ENCODE measurements around the gene ALOXE3. TPM values are rescaled to one million over a fixed set of nuclear protein-coding genes. Genes with fewer than 3 reads are reported as not detected.
"Not testable (repeated sequence)": the region's sequence is repeated elsewhere in the genome, so short reads cannot be mapped to it uniquely, and the experiment has no call there.

Gene ALOXE3
- total and polyA plus RNA-seq, 5 experiments from 2014 or later: 0.13 to 0.52 (median 0.18) TPM; not detected in 2

DNA sequence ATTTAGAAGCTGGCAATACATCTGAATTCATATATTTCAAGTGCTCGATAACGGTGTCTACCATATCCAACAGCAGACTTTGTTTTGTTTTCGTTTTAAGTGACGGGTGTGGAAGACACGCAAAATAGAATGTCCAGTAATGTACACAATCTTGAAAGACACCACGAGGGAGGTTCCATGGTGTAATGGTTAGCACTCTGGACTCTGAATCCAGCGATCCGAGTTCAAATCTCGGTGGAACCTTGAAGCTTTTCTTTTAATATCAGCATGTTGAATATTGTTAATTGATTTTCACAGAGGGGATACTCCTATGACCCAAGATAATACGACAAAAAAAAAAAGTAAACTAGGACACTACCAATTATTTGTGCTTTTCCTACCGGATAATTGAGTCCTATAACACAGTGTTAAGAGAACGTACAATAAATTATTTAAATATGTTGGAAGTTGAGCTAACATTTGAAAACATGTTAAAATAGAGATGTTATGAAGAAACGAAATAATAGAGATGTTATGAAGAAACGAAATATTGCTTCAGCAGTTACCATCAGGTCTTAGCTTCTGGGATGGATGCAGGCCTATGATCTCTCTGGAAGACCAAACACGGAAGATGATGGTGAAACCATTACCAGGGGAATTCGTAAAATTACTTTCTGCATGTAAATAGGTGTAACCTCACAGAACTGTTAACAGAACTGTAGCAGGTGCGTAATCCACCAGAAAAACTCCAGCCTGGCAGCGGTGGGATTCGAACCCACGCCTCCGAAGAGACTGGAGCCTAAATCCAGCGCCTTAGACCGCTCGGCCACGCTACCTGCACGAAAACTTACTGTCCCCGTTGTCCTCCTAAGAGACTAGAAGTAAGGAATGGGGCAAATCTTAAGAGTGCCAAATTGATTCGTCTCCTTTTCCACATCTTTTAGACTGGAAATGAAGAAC, 1.5 kb upstream of the ALOXE3 start:
- Mint-ChIP-seq H3K27me3 (peaks cover 12 to 49% (median 41%) of the 10 kb centered on the region in 5 donors), H3K27ac (peak overlapping the region; percentile 67 to 100 (median 92)), H3K4me3 (peak overlapping the region; percentile 84 to 98 (median 92)), H3K9me3 (peaks cover 0 to 13% (median 0%) of the 10 kb centered on the region in 9 donors), H3K36me3 (peaks cover 0 to 3% (median 3%) of the 10 kb centered on the region in 3 donors), H3K4me1 (peaks cover 52 to 70% (median 64%) of the 10 kb centered on the region in 4 donors)
- ATAC-seq (peak; percentile 34 to 60), DNase-seq (peak; percentile 61 to 95 (median 89))
- POLR2A ChIA-PET: interaction anchor here (0.6 to 3.5 kb wide), 32 partner anchors 11 to 433 kb away, joined by 3 to 71 read pairs (median 6); partner anchors contain the start of genes ALOX12B, BORCS6, CTC1 and NAA38

DNA sequence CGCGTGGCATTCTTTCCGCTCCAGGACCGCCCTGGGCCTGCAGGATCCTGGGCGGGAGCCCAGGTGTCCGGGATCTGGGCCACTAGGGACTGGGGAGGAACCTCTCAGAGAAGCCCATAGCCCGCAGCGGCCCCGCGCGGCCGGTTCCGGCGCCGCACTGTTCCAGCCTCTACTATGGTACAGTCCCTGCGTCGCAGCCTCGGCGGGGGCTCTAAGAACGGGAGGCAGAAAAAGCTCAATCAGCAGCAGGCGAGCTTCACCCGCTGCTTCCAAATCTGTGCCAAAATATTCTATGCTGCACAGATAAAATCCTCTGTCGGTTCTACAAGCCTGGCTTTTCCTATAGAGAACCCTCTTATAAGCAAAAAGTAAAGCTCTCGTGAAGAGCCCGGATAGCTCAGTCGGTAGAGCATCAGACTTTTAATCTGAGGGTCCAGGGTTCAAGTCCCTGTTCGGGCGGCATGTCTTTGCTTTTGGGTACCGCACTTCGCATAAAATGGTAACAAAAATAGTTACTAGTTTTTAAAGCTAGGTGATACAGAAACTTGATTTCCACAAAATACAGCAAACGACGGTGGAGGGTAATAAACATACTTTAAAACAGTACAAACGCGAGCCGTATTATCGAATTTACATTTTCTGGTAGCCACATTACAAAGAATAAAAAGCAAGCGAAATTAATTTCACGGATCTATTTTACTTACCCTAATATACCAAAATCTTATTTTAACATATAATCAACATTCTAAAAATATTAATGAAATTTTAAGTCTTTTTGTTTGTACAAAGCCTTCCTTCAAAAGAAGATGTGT, 661 bp upstream of the ALOXE3 start:
- ATAC-seq: peak; percentile 64 to 71
- Mint-ChIP-seq H3K27ac (peak overlapping the region; percentile 91 to 100 (median 97)), H3K27me3 (peaks cover 15 to 55% (median 38%) of the 10 kb centered on the region in 5 donors), H3K9me3 (peaks cover 0 to 13% (median 0%) of the 10 kb centered on the region in 9 donors), H3K4me1 (peaks cover 46 to 61% (median 56%) of the 10 kb centered on the region in 4 donors), H3K4me3 (peak overlapping the region; percentile 92 to 98 (median 94)), H3K36me3 (peaks cover 0 to 3% (median 3%) of the 10 kb centered on the region in 3 donors)
- DNase-seq: peak; percentile 78 to 98 (median 85)
- POLR2A ChIA-PET: interaction anchor here (0.6 to 3.5 kb wide), 29 partner anchors 10 to 432 kb away, joined by 3 to 71 read pairs (median 6); partner anchors contain the start of genes ALOX12B, BORCS6, CTC1 and PFAS

DNA sequence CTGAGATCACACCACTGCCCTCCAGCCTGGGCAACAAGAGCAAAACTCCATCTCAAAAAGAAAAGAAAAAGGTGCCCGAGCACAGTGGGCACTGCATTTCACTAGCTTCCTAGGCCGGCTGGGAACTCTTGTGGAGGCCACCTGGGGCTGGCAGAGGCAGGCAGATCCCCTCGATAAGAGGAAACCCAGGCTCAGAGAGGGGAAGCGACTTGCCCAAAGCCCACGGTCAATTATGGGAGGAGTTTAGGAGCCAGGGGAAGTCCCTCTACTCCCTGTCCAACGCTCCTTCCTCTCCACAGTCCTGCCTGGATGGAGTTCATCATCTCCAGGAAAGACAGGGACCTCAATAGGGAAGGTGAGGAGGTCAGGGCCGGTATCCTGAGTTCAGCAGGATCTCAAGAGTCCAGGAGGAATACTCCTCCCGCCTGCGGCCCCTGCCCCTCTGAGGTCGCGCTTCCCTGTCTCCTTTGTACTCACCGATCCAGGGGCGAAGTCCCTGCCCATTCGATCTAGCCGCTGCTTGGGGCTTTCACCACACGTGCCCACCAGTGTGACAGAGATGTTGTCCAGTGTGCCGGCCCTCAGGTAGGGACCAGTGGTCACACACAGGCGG, 841 bp downstream of the ALOXE3 start:
- Mint-ChIP-seq H3K27ac (peak overlapping the region in 4 of 10 donors; percentile 43 to 94 (median 71)), H3K4me1 (peaks cover 37 to 46% (median 43%) of the 10 kb centered on the region in 4 donors), H3K36me3 (peaks cover 0 to 3% (median 3%) of the 10 kb centered on the region in 3 donors), H3K27me3 (peaks cover 14 to 61% (median 33%) of the 10 kb centered on the region in 5 donors), H3K9me3 (peaks cover 0 to 13% (median 0%) of the 10 kb centered on the region in 9 donors), H3K4me3 (peak overlapping the region; percentile 92 to 98 (median 94))
- DNase-seq (no peak), ATAC-seq (no peak)
- POLR2A ChIA-PET: interaction anchor here (1.3 to 3.5 kb wide), 3 partner anchors 8 to 71 kb away, joined by 3 to 64 read pairs (median 32); partner anchors contain the start of gene BORCS6

DNA sequence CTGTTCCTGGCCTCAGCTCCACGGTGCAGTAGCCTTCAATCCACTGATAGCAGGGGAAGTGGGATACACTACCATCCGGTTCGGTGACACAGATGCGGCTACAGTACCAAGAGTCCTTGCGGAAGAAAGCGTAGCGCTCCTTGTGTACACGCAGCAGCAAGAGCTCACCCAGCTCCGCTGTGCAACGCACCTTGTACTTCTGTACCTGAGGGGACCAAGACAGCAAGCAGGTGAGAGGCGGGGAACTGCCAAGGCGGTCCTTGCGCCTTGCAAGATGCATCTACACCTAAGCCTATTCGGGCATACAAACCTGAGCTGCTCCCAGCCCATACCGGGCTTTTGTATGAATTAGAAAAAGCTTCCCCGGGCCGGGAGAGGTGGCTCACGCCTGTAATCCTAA, 1.5 kb downstream of the ALOXE3 start:
- DNase-seq (peak in 1 of 10 donors; percentile 63), ATAC-seq (no peak)
- H3K36me3 Mint-ChIP-seq: peaks cover 0 to 3% (median 3%) of the 10 kb centered on the region in 3 donors
- H3K27ac Mint-ChIP-seq: peak overlapping the region in 1 of 10 donors; percentile 65
- peaks cover 37 to 42% (median 40%) of the 10 kb centered on the region in 4 donors for H3K4me1 Mint-ChIP-seq
- H3K9me3 Mint-ChIP-seq: peaks cover 0 to 13% (median 0%) of the 10 kb centered on the region in 9 donors
- POLR2A ChIA-PET: interaction anchor here (0.8 to 1.3 kb wide), 2 partner anchors 22 to 532 kb away, joined by 3 read pairs; no protein-coding TSS in a partner anchor
- peaks cover 14 to 60% (median 32%) of the 10 kb centered on the region in 5 donors for H3K27me3 Mint-ChIP-seq
- H3K4me3 Mint-ChIP-seq: peak overlapping the region in 9 of 10 donors; percentile 16 to 97 (median 55)

DNA sequence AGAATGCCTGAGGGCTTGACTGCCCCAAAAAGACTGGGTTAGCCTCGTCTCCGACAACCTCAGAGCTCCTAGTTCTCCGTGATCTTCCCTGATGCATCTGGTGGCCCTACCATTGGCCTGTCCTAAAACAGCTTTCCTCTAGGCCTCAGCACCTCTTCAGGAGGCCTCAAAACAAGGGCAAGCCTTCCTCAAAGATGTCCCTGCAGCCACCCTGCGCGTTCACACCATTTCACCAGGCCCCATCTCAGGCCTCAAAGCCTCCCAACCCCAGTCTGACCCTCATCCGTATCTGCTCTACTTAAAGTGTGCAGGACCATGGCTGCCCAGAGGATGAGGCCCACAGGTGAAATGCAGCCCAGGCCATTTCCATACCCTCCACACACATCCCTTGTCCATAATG, 7.4 kb downstream of the ALOXE3 start:
- Mint-ChIP-seq H3K27ac (peak overlapping the region in 3 of 10 donors; percentile 25 to 52 (median 48)), H3K27me3 (peaks cover 13 to 36% (median 27%) of the 10 kb centered on the region in 5 donors), H3K36me3 (no peaks in the 10 kb centered on the region), H3K4me1 (peaks cover 0 to 8% (median 6%) of the 10 kb centered on the region in 4 donors), H3K4me3 (peak overlapping the region in 9 of 10 donors; percentile 15 to 65 (median 51)), H3K9me3 (no peaks in the 10 kb centered on the region)
- peak in 1 of 10 donors; percentile 42 for DNase-seq
- ATAC-seq: no peak
- POLR2A ChIA-PET: interaction anchor here (0.6 to 3.7 kb wide), 8 partner anchors 8 to 111 kb away, joined by 3 to 32 read pairs (median 4); partner anchors contain the start of genes ALOXE3 and HES7

DNA sequence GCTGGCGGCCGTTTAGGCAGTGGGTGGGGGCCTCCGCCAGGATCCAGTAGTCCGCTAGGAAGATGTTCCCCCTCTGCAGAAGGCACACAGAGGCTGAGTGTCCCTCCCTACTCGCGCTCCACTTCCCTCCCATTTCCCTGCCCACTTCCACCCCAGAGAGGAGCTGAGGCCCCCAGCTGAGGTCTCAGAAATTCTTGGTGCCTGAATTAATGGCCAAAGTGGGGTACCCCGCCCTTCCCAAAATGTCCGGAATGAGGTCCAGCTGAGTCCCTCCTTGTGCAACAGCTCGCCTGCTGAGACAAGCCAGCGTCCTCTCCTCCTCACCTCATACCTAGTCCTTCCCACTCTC, 7.9 kb downstream of the ALOXE3 start:
- Mint-ChIP-seq H3K36me3 (no peaks in the 10 kb centered on the region), H3K9me3 (no peaks in the 10 kb centered on the region), H3K4me1 (peaks cover 0 to 8% (median 6%) of the 10 kb centered on the region in 4 donors), H3K27ac (peak overlapping the region in 2 of 10 donors; percentile 65 to 79), H3K27me3 (peaks cover 13 to 31% (median 23%) of the 10 kb centered on the region in 5 donors), H3K4me3 (peak overlapping the region in 8 of 10 donors; percentile 8 to 65 (median 47))
- POLR2A ChIA-PET: interaction anchor here (0.6 to 3.7 kb wide), 13 partner anchors 9 to 111 kb away, joined by 3 to 32 read pairs (median 4); partner anchors contain the start of genes ALOXE3 and HES7
- DNase-seq: no peak
- ATAC-seq: no peak

DNA sequence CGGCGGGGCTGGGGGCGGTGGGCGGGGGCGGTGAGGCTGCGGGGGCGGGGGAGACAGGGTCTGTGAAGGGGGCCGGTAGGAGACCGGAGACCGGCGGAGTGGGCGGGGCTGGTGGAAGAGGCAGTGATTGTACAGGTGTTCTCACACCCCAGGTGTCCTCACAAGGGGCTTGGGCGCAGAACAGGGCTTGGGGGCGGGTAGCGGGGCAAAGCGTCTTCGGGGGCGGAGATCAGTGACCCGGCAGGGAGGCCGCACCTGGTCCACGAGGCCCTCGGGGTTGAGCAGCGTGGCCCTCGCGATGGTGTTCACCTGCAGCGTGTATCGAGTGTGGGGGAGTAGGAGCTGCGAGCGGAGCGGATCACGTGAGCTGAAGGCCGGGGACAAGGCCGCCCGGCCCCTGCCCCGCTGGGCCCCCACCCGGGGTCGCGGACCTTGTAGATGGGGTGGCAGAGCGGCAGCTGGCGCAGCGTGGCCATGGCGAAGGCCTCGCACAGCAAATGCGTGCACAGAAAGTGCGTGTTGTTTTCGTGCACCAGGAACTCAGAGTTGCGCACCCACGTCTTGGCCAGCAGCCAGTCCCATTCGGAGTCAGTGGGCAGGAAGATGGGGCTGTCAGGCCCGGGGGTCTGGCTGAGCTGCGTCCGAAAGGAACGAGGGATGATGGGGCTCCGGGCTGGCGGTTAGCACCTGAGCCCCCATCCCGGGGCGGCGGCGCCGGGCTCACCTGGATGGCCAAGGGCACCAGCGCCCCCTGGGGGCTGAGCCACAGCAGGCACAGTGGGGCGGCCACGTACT, 8.5 kb downstream of the ALOXE3 start:
- Mint-ChIP-seq H3K4me1 (peaks cover 0 to 8% (median 6%) of the 10 kb centered on the region in 4 donors), H3K9me3 (no peaks in the 10 kb centered on the region), H3K36me3 (no peaks in the 10 kb centered on the region), H3K4me3 (peak overlapping the region; percentile 36 to 84 (median 67)), H3K27ac (peak overlapping the region in 6 of 10 donors; percentile 38 to 89 (median 69)), H3K27me3 (peaks cover 8 to 25% (median 18%) of the 10 kb centered on the region in 5 donors)
- peak; percentile 72 to 94 (median 84) for DNase-seq
- ATAC-seq: peak; percentile 98 to 99
- POLR2A ChIA-PET: interaction anchor here (0.7 to 3.7 kb wide), 12 partner anchors 9 to 112 kb away, joined by 3 to 32 read pairs (median 4); partner anchors contain the start of genes ALOXE3 and HES7

DNA sequence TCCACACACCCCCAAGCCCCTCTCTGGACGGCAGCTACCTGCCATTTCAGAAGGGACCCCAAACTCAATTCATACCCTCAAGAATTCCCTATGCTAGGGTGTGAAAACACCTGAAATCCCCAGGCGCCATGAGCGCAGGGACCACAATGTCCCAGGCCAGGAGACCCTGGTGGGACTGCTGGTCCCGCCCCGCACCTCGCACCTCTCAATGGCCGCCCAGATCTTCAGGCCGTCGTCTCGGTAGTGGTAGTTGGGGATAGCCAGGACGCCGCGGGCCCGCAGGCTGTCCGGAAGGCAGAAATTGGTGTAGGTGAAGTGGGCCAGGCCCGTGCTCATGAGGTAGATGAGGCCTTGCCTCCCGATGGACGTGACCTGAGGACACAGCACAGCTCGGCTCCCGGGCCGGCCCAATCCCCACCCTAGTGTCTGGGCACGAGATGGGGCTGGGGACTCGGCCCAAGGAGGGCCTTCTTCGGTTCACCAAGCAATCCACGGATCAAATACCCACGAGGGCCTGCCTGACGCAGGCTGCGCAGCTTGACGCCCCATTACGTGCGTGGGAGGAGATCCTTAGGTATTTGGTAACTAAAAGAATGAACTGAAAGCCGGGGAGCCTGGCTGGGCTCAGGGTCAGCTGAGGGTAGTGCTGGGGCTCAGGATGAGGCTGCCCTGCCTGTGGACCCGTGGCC, 9.2 kb downstream of the ALOXE3 start:
- Mint-ChIP-seq H3K4me3 (peak overlapping the region in 7 of 10 donors; percentile 10 to 65 (median 36)), H3K4me1 (peaks cover 0 to 8% (median 6%) of the 10 kb centered on the region in 4 donors), H3K36me3 (no peaks in the 10 kb centered on the region), H3K9me3 (no peaks in the 10 kb centered on the region), H3K27ac (no peak overlapping the region), H3K27me3 (peaks cover 4 to 18% (median 13%) of the 10 kb centered on the region in 5 donors)
- ATAC-seq (no peak), DNase-seq (no peak)
- POLR2A ChIA-PET: interaction anchor here (0.8 to 3.7 kb wide), 9 partner anchors 9 to 48 kb away, joined by 3 to 32 read pairs (median 5); partner anchors contain the start of gene ALOXE3

DNA sequence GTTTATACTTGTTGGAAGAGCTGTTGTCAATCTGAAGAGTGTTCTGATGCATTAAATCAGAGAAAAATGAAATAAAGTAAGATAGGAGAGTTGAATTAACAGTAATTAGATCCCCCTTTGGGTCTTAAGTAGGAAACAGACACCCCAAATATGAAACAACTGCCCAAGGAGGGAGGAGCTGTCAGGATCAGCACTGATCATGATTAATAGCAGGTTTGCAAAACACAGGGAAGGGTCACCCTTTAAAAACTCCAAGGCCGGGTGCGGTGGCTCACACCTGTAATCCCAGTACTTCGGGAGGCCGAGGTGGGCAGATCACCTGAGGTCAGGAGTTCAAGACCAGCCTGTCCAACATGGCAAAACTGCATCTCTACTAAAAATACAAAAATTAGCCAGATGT, 11.3 kb downstream of the ALOXE3 start:
- H3K27me3 Mint-ChIP-seq, H3K4me1 Mint-ChIP-seq, DNase-seq, H3K9me3 Mint-ChIP-seq, ATAC-seq, H3K36me3 Mint-ChIP-seq: not testable (repeated sequence)
- POLR2A ChIA-PET: interaction anchor here (0.6 to 0.7 kb wide), 2 partner anchors 13 to 22 kb away, joined by 3 to 4 read pairs; no protein-coding TSS in a partner anchor
- Mint-ChIP-seq H3K4me3 (peak overlapping the region in 1 of 10 donors; percentile 7), H3K27ac (peak overlapping the region in 1 of 10 donors; percentile 61)

DNA sequence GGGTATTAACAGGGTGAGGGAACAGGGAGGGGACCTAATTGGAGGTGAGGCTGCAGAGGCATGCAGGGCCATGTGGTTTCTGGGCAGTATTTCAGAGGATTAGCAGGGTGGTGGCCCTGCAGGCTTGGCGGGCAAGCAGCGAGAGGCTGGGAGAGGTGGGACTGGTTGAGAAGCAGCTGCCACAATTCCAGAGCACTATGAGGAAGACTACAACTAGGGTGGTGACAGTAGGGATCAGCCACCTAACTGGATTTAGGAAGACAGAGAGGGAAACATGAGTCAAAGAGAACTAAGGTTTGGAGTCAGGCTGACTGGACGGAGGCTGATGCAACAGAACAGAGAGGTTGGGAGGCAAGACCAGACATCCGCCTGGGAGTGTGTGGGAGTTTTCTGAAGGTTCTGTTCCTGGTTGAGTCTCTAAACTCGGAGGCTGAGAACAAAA, 12.3 kb downstream of the ALOXE3 start:
- no peaks in the 10 kb centered on the region for H3K36me3 Mint-ChIP-seq
- H3K9me3 Mint-ChIP-seq: no peaks in the 10 kb centered on the region
- no peak overlapping the region for H3K4me3 Mint-ChIP-seq
- peaks cover 0 to 7% (median 5%) of the 10 kb centered on the region in 4 donors for H3K4me1 Mint-ChIP-seq
- H3K27ac Mint-ChIP-seq: peak overlapping the region in 1 of 10 donors; percentile 16
- DNase-seq (no peak), ATAC-seq (no peak)
- POLR2A ChIA-PET: no interaction called here
- H3K27me3 Mint-ChIP-seq: peaks cover 0 to 5% (median 0%) of the 10 kb centered on the region in 5 donors

All from naive thymus-derived CD8-positive, alpha-beta T cell (primary cell).